BJ (cell line): Measurements from ENCODE around the gene RCSD1. TPM values are rescaled to one million over a fixed set of nuclear protein-coding genes. Genes with fewer than 3 reads are reported as not detected.
"Not testable (repeated sequence)": the region's sequence is repeated elsewhere in the genome, so short reads cannot be mapped to it uniquely, and the experiment has no call there.

Experiments
- CTCF ChIA-PET: fragments of 350-600 bp; formaldehyde crosslinking; extraction: SDS; loops from one replicate; lab custom pipeline; 2021; ENCODE audit warnings: antibody characterized with exemption, inconsistent platforms; lab: Yijun Ruan, JAX
- POLR2A ChIA-PET: fragments of 300-600 bp; sonication (Branson Sonifier 250); formaldehyde crosslinking; extraction: SDS; loops from one replicate; lab custom pipeline; 2021; ENCODE audit warnings: antibody characterized with exemption; lab: Charles Lee
- DNase-seq: peaks from one replicate; pipeline ENCODE4 v3.0.0-alpha.2; 2011; ENCODE audit warnings: low read depth
- H3K27me3 ChIP-seq: 2 replicates; pipeline ENCODE4 v1.6.0; 2011; ENCODE audit warnings: low read length; ENCODE audit not compliant: control insufficient read depth, insufficient read depth
- H3K36me3 ChIP-seq: 2 replicates; pipeline ENCODE4 v1.5.1; 2011; ENCODE audit warnings: low read length; ENCODE audit not compliant: control insufficient read depth, insufficient read depth
- H3K4me3 ChIP-seq: 2 replicates; pipeline ENCODE4 v1.5.1; 2011; ENCODE audit warnings: low read depth, mild to moderate bottlenecking, control low read depth, low read length
- CTCF ChIP-seq: IDR thresholded peaks from 2 replicates; pipeline ENCODE4 v1.5.1; 2011; ENCODE audit warnings: low read depth, mild to moderate bottlenecking, control low read depth, inconsistent platforms, low read length, moderate library complexity; ENCODE audit not compliant: insufficient read depth
- polyA plus RNA-seq: library from polyadenylated mRNA; depleted of rRNA; stranded (reverse); fragments of >200 nt; gene quantifications from 2 replicates; pipeline ENCODE4 v1.2.3, GENCODE V29; 2011

The RCSD1 gene
- polyA plus RNA-seq, 1 experiment = not detected

DNA sequence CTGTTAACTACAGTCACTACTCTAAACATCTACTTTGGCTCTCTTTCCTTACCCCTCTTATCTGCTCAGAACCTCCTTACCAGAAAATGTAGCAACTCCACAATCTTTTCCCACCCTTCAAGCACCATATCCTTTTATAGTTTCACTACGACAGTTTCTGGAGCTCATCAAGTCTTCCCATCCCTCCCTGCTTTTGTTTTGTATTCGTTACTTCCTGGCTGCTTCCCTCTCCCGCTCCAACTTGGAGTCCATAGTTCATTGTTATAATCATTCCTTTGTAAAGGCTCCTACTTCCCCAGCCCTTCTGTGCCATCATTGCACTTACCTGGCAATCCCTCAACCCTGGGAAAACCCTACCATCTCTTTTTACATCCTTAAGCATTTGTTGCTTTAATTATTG lies 109.7 kb downstream of the RCSD1 start:
- no peaks in the 10 kb centered on the region for H3K36me3 ChIP-seq
- DNase-seq = no peak
- CTCF ChIA-PET = no interaction called here
- H3K27me3 ChIP-seq = no peaks in the 10 kb centered on the region
- no peak for TF ChIP-seq CTCF
- POLR2A ChIA-PET = no interaction called here
- no peak overlapping the region for H3K4me3 ChIP-seq

DNA sequence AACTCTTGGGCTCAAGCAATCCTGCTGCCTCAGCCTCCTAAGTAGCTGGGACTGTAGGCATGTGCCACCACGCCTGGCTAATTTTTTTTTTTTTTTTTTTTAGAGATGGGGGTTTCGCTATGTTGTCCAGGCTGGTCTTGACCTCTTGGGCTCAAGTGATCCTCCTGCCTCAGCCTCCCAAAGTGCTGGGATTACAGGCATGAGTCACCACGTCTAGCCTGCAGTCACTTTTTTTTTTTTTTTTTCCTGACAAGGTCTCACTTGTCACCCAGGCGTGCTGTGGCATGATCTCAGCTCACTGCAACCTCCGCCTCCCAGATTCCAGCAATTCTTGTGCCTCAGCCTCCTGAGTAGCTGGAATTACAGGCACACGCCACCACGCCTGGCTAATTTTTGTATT lies 111.1 kb downstream of the RCSD1 start:
- H3K36me3 ChIP-seq, H3K4me3 ChIP-seq, DNase-seq, H3K27me3 ChIP-seq, POLR2A ChIA-PET: not testable (repeated sequence)
- CTCF ChIA-PET = interaction anchor here (1.0 kb wide), 1 partner anchor 240 kb away, joined by 3 read pairs; no protein-coding TSS in a partner anchor

DNA sequence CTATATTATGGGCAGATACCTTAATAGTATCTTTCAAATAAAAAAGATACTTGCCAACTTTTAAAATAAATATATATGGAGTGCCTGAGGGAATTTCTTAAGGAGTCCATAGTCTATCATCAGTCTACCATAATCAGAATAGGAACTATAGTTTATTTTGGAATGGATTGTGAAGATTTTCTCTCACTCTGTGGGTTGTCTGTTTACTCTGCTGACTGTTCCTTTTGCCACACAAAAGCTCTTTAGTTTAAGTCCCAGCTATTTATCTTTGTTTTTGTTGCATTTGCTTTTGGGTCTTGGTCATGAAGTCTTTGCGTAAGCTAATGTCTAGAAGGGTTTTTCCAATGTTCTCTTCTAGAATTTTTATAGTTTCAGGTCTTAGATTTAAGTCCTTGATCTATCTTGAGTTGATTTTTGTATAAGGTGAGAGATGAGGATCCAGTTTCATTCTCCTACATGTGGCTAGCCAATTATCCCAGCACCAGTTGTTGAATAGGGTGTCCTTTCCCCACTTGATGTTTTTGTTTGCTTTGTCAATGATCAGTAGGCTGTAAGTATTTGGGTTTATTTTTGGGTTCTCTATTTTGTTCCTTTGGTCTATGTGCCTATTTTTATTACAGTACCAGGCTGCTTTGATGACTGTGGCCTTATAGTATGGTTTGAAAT lies 112.5 kb downstream of the RCSD1 start:
- H3K4me3 ChIP-seq, DNase-seq, CTCF ChIA-PET, POLR2A ChIA-PET, H3K36me3 ChIP-seq, H3K27me3 ChIP-seq: not testable (repeated sequence)

DNA sequence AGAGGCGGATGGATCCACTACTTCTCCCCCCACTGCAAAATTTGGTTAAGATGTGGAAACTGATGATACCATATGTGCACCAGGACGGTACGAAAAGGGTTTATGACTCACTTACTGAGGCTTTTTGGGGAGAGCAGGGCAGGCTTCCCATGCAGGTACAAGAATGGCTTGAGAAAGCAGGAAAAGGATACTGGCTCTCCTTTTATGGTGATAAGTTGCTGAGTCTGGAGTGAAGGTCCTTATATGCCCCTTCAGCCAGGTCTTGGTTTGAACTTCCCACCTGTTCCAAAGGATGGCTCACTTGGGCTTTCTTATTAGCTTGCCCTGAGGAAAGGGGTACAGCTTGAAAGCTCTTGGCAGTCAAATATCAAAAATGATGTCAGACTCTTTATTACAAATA lies 114.9 kb downstream of the RCSD1 start:
- H3K36me3 ChIP-seq = no peaks in the 10 kb centered on the region
- no peak for DNase-seq
- no peak for TF ChIP-seq CTCF
- H3K27me3 ChIP-seq = no peaks in the 10 kb centered on the region
- ChIA-PET CTCF (no interaction called here), POLR2A (no interaction called here)
- no peak overlapping the region for H3K4me3 ChIP-seq

GRCh38 chr1:167746013-167746672 lies 116.1 kb downstream of the RCSD1 start:
- ChIA-PET CTCF (interaction anchor here (0.9 to 1.3 kb wide), 2 partner anchors 16 to 338 kb away, joined by 3 to 5 read pairs; no protein-coding TSS in a partner anchor), POLR2A (no interaction called here)

More at GRCh38 chr1:167746013-167746672, 116.1 kb downstream of the RCSD1 start:
- Histone ChIP-seq H3K4me3 (no peak overlapping the region), H3K27me3 (no peaks in the 10 kb centered on the region), H3K36me3 (no peaks in the 10 kb centered on the region)
- no peak for TF ChIP-seq CTCF
- DNase-seq = no peak
